Neural cell (in vitro differentiated cells): ENCODE results near the gene PARVG.

Experiments used
- CTCF ChIP-seq: fragments of 450-650 bp; IDR thresholded peaks from 2 replicates; pipeline ENCODE4 v1.5.1; 2014; ENCODE audit warnings: antibody characterized with exemption, mild to moderate bottlenecking, moderate library complexity; ENCODE audit not compliant: poor library complexity, severe bottlenecking
- EP300 ChIP-seq: fragments of 450-650 bp; conservative IDR thresholded peaks from 2 replicates; pipeline ENCODE4 v1.6.1; 2014; ENCODE audit warnings: antibody characterized with exemption, mild to moderate bottlenecking, moderate library complexity; ENCODE audit not compliant: poor library complexity, severe bottlenecking
- EZH2 ChIP-seq: fragments of 200-600, 300-800 bp; shearing (Covaris generic), sonication (generic); IDR thresholded peaks from 2 replicates; pipeline ENCODE4 v1.6.1; 2014; ENCODE audit warnings: antibody characterized with exemption, low read length, borderline replicate concordance, mild to moderate bottlenecking; ENCODE audit not compliant: insufficient read depth, poor library complexity, severe bottlenecking
- POLR2AphosphoS5 ChIP-seq: IDR thresholded peaks from 2 replicates; pipeline ENCODE4 v1.6.1; 2012
- RAD21 ChIP-seq: fragments of 450-650 bp; conservative IDR thresholded peaks from 2 replicates; pipeline ENCODE4 v1.6.1; 2014; ENCODE audit warnings: antibody characterized with exemption, mild to moderate bottlenecking, moderate library complexity
- TAF1 ChIP-seq: IDR thresholded peaks from 2 replicates; pipeline ENCODE4 v1.6.1; 2012; ENCODE audit warnings: low read depth
- TF ChIP-seq, protein P1 (sequence below): IDR thresholded peaks from 2 replicates; pipeline ENCODE4 v1.6.1; 2012; ENCODE audit warnings: borderline replicate concordance

DNA sequence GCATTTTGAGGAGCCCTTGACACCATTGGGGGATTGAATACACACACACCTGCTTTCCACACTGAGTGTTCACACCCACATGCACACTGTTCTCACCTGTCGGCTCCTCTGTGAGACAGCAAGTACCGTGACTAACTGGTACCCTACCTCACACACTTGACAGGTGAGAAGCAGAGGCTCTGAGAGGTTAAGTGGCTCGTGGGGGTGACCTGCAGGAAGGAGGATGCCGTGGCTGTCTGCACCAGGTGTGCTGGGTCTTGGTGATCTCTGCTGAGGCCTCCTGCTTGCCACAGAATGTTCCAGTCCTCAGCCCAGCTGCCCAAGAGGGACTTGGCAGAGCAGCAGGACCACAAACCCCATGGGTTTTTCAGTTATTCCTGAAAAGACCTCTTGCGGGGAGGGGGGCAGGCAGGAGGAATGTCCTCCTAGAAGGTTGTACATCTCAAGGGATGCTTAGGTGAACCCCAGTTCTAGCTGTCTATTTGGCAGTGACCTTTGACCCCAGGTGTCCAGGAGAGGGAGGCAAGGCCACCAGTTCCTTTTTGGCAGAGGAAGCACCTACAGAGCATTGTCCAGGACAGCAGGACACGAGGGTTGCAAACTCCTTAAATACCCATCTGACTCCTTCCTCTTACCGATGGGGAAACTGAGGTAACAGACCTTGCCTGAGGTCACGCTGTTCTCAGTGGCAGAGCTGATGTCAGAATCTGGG is 66.0 kb downstream of the PARVG start:
- TF ChIP-seq CTCF (no peak), TAF1 (no peak), EP300 (no peak), POLR2AphosphoS5 (no peak), EZH2 (no peak), RAD21 (no peak)
- TF ChIP-seq, protein P1, sequence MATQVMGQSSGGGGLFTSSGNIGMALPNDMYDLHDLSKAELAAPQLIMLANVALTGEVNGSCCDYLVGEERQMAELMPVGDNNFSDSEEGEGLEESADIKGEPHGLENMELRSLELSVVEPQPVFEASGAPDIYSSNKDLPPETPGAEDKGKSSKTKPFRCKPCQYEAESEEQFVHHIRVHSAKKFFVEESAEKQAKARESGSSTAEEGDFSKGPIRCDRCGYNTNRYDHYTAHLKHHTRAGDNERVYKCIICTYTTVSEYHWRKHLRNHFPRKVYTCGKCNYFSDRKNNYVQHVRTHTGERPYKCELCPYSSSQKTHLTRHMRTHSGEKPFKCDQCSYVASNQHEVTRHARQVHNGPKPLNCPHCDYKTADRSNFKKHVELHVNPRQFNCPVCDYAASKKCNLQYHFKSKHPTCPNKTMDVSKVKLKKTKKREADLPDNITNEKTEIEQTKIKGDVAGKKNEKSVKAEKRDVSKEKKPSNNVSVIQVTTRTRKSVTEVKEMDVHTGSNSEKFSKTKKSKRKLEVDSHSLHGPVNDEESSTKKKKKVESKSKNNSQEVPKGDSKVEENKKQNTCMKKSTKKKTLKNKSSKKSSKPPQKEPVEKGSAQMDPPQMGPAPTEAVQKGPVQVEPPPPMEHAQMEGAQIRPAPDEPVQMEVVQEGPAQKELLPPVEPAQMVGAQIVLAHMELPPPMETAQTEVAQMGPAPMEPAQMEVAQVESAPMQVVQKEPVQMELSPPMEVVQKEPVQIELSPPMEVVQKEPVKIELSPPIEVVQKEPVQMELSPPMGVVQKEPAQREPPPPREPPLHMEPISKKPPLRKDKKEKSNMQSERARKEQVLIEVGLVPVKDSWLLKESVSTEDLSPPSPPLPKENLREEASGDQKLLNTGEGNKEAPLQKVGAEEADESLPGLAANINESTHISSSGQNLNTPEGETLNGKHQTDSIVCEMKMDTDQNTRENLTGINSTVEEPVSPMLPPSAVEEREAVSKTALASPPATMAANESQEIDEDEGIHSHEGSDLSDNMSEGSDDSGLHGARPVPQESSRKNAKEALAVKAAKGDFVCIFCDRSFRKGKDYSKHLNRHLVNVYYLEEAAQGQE: no peak
